DOHH2 (cell line): Measurements from ENCODE around the gene PCAT7.

Source experiments
- CTCF ChIP-seq: fragments of 200-600 bp; sonication (generic); IDR thresholded peaks from one replicate; pipeline ENCODE4 v1.5.1; 2014; ENCODE audit warnings: antibody characterized with exemption, mild to moderate bottlenecking, low read depth, low read length; ENCODE audit not compliant: poor library complexity, severe bottlenecking
- EZH2phosphoT487 ChIP-seq: fragments of 200-600 bp; sonication (generic); IDR thresholded peaks from 2 replicates; pipeline ENCODE4 v1.6.1; 2017; ENCODE audit warnings: borderline replicate concordance, mild to moderate bottlenecking, antibody characterized with exemption, low read length, moderate library complexity, mixed read lengths

- TF ChIP-seq CTCF (no peak), EZH2phosphoT487 (no peak)
Observed at GRCh38 chr9:94507531-94508258, 47.2 kb upstream of the PCAT7 start.
